GM11168 (cell line): ENCODE data around the gene VSIG10L2.

Experiments used
- in situ Hi-C: fragments of 300-500 bp; cut with MboI; formaldehyde crosslinking; loops from one replicate; pipeline ENCODE4 v1.12.0; 2022; ENCODE audit warnings: low sequenced_read_pairs; ENCODE audit not compliant: unreplicated experiment

Gene VSIG10L2

DNA sequence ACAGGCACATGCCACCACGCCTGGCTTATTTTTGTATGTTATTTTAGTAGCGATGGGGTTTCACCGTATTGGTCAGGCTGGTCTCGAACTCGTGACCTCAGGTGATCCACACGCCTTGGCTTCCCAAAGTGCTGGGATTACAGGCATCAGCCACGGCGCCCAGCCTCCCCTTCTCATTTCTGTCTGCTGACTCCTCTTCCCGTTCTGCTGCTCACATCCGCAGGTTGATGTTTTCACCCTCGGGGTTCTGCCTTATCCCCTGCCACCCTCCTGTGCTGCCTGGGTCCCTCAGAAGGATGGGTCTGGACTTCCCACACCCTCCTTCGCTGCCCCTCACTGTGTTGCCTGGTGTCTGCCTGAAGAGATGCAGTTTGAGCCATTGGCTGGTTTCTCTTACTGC is 19.2 kb upstream of the VSIG10L2 start:
- in situ Hi-C loops: loop anchor here (10.0 kb wide), 1 partner anchor 268 kb away; no protein-coding TSS in a partner anchor

DNA sequence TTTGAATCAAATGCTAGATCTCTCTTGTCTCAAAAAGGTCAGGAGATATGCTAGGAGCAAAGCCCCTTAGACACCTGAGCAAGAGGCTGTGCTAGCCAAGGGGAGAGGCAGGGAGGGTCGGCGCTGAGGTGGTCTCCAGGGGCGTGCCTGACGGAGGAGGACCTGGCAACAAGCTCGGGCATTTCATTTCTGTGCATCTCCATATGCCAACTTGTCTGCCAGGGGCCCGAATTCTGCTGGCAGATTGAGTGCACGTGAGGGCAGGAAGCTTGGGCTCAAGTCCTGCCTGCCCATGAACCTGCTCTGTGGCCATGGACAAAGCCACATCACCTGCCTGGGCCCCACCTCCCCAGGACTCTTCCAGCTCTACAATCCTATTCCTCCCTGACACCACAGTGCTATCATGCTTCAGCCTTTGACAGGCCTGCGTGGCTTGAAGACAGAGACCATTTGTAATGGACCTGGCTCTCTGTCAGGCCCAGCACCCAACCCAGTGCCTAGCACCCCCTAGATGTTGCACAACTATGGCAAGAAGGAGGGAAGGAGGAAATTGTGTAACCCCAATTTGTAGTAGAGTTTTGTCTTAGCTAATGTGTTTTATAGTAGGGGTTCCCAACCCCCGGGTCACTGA is 16.3 kb upstream of the VSIG10L2 start:
- in situ Hi-C loops: loop anchor here (10.0 kb wide), 1 partner anchor 265 kb away; no protein-coding TSS in a partner anchor

DNA sequence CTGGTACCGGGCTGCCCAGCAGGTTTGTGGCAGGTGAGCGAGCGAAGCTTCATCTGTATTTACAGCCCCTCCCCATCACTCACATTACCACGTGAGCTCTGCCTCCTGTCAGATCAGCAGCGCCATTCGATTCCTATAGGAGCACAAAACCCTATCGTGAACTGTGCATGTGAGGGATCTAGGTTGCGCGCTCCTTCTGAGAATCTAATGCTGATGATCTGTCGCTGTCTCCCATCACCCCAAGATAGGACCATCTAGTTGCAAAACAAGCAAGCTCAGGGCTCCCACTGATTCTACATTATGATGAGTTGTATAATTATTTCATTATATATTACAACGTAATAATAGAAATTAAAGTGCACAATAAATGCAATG is 15.8 kb upstream of the VSIG10L2 start:
- in situ Hi-C loops: no loop called here

DNA sequence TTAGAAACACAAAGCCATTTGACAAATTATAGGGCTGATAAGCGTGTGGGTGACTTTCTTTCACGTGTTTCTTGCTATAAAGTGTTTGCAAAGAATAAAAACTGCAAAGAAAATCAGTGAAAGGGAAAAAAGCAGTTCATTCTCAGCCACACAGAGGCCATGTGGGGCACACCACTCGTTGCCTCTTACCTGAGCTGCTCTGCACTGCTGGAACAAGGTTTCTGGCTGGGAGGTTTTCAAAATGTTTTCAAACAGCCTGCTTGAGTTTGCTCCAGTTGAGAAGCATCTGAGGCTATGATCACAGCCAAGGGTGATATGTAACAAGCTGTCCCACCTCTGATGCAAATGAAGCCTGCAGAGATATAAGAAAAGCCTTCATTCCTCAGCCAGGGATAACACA is 14.7 kb upstream of the VSIG10L2 start:
- in situ Hi-C loops: no loop called here

DNA sequence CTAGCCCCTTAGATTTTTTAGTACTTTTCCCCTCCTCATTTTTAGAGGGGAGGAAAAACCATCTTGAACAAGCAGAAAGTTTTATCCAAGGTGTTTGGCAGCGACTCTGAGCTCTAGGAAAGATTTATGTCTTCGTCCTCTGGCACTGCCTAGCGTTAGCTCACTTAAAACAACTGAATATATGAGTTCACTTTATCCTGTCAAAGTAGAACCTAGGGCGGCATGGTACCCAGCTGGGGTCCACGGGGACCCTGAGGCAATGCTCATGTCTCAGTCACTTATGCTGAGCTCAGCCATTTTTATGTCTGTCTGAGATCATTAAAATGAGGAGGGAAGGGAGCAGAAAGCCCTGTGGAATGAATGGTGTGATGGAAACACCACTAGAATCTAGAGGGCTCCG is 14.2 kb upstream of the VSIG10L2 start:
- in situ Hi-C loops: no loop called here

DNA sequence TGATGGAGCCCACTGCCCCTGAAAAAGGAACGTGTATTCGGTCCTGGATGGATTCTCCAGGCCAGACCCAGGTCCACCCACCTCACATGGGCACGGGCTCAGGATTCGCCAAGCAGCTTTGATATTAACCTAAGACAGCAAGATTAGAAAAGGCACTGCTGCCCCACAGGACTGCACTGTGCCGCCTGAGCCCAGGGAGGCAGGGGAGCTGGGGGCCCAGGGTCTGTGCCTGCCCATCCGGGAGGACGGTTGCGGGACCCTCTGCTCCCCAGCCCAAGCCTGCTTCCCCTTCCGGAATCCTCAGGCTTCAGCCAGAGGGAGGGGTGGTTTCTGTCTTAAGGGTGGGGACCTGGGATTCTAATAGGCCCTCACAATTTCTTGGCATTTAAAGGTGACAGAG is 13.5 kb upstream of the VSIG10L2 start:
- in situ Hi-C loops: no loop called here

DNA sequence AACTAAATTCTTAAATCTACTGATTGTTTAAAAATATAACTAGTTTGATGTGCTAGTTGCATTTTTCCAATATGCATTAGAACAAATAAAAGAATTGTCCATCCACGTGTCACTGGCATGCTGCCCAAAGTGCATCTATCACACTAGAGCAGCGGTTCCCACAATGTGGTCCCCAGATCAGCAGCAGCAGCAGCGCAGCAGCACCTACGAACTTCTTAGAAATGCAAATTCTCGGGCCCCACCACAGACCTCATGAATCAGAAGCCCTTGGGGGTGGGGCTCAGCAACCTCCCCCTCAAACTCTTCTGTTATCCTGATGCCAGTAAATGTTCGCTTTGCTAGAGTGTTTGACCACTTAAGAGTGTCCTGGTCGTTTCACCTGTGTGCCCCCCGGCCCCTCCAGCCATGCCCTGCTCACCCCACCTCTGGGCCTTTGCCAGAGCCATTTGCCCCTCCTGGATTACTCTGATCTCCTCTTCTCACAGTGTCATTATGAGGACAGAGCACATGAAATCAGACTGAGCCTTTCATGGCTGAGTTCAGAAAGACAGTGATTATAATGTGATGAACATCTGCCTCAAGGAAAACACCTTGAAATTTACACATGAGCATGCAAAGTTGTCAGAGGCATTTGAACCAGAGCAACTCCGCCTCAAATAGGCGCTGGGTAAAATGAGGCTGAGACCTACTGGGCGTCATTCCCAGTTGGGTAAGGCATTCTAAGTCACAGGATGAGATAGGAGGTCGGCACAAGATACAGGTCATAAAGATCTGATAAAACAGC is 12.6 kb upstream of the VSIG10L2 start:
- in situ Hi-C loops: no loop called here

DNA sequence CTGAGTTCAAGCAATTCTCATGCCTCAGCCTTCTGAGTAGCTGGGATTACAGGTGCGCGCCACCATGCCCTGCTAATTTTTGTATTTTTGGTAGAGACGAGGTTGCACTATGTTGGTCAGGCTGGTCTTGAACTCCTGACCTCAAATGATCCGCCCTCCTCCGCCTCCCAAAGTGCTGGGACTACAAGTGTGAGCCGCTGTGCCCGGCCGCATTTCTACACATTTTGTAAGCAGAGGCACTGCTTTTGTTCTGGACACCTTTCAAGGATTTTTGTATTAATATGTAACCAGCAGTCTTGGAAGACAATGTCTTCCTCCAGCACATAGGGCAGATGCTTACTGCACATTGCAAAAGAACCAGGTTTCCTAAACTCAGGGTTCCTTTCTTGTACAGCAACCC is 11.4 kb upstream of the VSIG10L2 start:
- in situ Hi-C loops: no loop called here

DNA sequence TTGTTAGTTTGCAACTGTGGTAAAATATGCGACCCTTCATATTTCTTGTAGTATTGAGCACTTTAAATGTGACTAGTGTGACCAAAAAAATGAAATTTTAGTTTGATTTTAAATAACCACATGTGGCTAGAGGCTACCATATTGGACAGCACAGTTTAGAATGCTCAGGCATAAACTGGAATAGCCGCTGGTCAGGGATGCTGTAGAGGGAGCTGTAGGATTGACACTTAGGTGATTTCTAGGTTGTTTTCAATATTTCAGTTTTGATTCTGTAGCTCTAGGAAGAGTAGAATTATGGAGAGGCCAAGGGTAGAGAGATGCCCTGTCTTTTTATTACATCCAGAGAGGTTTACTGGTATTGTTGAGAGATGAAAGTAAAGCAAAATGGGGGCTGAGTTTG is 10.8 kb upstream of the VSIG10L2 start:
- in situ Hi-C loops: no loop called here

DNA sequence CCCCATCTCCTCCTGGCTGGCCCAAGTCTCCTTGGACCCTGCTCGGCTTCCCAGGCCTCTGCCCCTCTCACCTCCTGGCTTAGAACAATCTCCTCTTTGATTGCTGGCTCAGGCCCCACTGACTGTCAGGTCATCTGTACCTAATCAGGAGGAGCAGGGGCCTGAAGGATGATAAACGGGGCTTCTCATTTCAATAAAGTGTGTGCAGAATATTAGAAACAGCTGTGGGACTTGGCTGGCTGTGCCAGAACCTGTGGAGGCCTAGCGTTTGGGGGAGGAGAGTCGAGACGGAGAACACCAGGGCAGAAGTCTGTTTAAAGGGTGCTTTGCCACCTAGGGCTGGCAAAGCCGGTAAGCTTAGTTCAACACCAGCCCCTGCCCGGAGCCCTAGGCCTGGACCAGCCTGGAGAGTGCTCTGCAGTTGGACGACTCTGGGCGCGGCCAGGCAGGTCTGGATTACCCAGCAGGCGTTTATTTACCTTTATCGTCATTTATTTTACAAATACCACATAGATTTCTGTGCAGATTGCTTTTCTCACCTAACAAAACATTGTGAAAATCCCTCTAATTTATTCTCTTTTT is 10.1 kb upstream of the VSIG10L2 start:
- in situ Hi-C loops: no loop called here

DNA sequence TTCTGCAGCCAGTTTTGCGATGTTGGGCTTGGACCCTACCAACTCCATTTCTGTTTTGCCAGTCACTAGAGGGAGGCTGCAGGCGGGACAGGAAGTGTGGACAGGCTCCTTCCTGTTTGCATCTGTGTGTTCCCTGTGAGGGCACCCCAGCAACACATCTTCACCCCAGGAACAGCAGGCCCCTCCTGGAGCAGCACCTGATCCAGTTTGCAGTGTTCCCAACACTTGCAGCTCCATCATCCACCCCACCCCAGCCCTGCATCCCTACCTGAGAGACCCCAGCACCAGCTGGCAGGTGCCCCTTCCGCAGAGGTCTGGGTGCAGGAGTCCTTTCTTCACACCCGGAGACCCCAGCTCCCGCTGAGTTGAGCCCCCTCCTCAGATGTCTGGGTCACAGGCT is 7.4 kb upstream of the VSIG10L2 start:
- in situ Hi-C loops: no loop called here

DNA sequence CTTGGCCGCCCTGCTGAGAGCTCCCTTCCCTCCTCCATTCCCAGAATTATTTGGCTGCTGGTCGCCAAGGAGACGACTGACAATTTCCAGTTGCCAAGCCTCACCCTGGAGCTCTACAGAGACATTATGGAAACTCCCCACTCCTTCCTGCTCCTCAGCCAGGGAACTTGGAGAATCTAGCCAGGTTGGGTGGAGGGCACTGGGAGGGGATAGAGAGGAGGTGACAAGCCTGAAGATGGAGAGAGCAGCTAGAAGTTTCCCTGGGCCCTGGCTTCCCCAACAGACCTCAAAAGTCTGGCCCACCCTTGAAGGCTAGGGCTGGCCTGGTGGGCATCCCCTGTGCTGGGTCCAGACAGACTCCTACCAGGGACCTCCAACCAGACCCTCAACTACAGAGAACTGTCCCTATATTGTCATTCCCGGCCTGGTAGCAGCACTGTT is 6.7 kb upstream of the VSIG10L2 start:
- in situ Hi-C loops: no loop called here

DNA sequence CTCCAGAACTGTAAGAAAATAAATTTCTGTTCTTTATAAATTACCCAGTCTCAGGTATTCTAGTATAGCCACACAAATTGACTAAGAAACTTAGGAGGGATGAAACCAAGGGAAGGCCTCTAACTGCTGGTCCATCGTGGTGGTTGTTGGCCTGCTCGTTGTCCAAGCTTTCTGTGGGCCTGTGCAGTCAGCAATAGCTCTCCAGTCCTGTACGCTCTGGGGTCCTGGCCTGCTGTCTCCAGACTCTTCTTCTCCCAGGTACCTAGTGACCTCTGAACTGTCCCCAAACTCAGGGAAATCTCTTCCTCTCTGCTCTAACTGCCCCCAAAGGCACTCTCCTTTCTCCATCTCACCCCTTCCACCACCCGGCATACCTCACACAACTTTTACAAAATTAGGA is 5.7 kb upstream of the VSIG10L2 start:
- in situ Hi-C loops: no loop called here

DNA sequence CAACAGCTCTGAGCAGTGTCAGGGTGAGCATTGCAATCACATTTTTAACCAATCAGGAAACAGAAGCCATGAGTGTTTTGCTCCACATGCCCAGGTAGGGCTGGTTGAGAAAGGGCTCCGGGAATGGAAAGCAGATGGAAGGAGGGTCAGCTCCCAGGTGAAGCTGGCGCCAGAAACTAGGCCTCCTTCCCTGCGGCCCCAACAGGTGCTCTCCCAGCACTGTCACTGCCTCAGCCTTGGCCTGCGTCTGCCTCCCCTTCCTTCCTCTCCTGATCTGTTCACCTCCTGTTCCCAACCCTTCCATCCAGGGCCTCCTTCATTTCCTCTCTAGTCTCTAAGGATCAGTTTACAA is 4.6 kb upstream of the VSIG10L2 start:
- in situ Hi-C loops: no loop called here

DNA sequence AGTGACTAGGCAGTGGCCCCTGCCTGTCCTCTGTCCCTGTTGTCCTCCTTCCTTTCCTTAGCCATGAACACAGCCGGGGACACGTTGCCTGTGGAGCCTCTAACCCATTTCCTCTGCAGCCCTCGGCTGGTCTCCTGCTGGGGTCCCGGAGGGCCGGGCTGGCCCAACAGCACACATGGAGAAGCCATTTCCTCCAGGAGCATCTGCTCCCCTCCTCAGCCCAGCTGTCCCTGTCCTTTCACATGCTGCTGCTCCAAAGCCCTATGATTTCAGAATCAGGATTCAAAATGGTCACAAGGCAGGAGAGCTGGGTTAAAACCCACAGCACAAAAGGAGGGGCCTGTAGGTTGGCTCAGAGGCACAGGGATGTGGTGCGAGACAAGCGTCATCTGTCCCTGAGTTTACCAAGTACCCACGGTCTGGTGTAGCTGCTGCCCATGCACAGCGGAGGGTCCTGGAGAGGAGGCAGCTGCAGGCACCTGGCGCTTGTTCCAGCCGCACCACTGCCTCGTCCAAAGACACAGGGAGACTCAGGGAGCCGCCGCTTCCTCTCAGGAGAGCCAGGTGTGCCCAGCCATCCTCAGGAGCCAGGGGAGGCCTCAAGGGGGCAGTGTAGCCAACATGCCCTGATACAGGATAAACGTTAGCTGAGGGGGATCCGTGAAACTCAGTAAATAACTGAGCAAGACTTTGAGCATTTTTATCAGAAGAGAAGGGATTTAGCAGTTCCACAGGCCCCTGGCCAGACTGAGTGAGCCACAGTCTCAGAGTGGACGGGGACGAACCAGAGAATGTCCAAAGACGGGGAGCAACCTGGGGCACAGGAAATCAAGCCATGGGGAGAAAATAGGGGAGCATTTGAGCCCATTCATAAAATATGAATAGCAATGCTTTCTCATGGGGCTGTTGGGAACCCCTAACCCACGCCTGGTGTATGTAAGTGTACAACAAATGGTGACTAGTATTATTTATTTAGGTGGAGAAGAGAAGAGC is 3.9 kb upstream of the VSIG10L2 start:
- in situ Hi-C loops: no loop called here

DNA sequence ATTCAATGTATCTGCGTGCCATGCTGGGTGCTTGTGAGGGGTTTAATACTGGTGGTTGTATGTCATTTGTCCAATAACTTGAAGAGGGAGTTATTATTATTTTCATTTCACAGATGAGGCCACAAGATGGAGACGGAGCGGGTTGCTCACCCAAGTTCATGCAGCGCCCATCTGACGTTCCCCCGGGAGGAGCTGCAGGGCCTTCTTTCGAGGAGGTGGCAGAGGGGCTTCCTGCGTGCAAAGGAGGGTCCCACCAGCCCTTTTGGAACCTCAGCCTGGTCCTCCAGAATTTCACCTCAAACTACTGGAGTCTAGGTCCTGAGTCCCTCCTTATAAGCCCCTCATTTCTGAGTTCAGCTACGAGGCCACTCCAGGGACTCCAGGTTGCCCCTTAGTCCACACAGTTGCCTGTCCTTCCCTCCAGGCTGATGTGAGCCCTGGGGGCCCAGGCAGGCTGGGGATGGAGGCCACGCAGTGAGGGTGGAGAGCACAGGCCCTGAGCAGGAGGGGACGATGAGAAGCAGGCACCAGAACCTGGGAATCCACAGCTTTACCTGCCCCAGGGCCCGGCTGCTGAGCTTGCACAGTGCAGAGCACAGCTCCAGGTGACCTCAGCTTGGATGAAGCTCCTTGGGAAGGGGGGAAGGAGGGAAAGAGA is 2.9 kb upstream of the VSIG10L2 start:
- in situ Hi-C loops: no loop called here

DNA sequence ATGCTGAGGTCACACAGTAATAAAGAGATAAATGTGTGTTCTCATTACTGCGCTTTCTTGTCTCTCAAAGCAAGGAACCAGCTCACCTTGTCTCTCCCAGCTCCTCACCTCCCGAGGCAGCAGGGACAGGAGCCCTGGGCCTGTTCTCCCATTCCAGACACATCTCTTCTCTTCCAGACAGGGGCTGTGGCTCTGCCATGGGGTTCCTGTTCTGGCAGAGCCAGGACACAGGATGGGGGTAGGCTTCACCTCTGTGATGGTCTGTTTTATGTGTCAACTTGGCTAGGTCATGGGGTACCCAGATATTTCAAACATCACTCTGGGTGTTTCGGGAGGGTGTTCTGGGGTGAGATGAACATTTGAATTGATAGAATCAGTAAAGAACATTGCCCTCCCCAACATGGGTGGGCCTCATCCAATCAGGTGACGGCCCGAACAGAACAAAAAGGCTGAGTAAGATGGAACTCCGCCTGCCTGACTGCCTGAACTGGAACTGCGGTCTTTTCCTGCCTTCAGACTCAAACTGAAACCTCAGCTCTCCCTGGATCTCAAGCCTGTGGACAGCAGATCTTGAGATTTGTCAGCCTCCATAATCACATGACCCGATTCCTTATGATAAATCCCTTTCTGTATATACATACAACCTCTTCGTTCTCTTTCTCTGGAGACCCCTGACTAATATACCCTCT is 2.0 kb upstream of the VSIG10L2 start:
- in situ Hi-C loops: no loop called here

DNA sequence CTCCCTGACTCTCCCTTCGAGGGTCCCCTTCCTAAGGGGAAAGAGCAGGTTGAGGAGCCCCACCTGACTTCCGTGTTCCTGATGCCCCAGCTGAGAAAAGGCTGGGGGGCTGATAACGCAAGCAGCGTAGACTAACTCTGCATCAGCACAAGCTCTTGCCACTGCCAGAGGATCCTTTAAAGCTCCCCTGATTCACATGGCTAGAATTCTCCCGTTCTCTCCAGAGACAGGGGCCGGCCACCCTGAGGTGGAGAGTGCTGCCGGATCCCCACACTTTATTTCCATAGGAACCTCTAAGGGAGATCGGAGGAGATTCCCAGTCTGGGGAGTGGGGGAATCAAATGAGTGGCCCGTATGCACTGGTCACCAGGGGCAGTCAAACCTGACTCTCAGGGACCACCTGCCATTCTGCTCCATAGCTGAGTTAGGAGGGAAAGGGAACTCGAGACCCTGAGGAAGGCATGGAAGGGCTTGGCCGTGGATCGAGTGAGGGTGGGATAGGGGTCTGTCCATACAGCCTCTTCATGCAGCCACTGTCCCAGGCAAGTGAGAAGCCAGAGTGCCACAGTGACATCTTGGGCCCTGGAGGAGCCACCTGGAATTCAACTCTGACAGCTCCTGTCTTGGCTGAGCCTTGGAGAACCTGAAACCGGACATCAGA is 1.4 kb upstream of the VSIG10L2 start:
- in situ Hi-C loops: no loop called here
